Activated naive CD4-positive, alpha-beta T cell treated with anti-CD3 and anti-CD28 coated beads, Interleukin-2, amount 50 U/mL, for 16 hours (primary cell): ENCODE results near the gene GPR151.
"Not testable (repeated sequence)": the region's sequence is repeated elsewhere in the genome, so short reads cannot be mapped to it uniquely, and the experiment has no call there.

Source experiments
- DNase-seq: peaks from one replicate; pipeline ENCODE4 v3.0.0-alpha.2; 2020

The GPR151 gene

GRCh38 chr5:146516151-146516475 lies at the start of gene GPR151:
Gene GPR151 (minus strand): TSS chr5:146516190. CDS start chr5:146516113, 77 bp downstream.
- DNase-seq, result no peak

GRCh38 chr5:146564007-146564762 lies 48.2 kb upstream of the GPR151 start:
- DNase-seq, result no peak

GRCh38 chr5:146562461-146562860 lies 46.5 kb upstream of the GPR151 start:
- DNase-seq, result no peak

GRCh38 chr5:146561711-146562110 lies 45.7 kb upstream of the GPR151 start:
- DNase-seq, result no peak

GRCh38 chr5:146560205-146560812 lies 44.3 kb upstream of the GPR151 start:
- no peak for DNase-seq

- DNase-seq, result not testable (repeated sequence)
These were observed 40.9 kb upstream of the GPR151 start for GRCh38 chr5:146556884-146557283.

GRCh38 chr5:146553446-146553845 lies 37.5 kb upstream of the GPR151 start:
- no peak for DNase-seq

- DNase-seq, result no peak
These were observed 33.6 kb upstream of the GPR151 start for GRCh38 chr5:146549615-146550014.

GRCh38 chr5:146548781-146549449 lies 32.9 kb upstream of the GPR151 start:
- DNase-seq, result no peak

GRCh38 chr5:146544232-146544631 lies 28.2 kb upstream of the GPR151 start:
- no peak for DNase-seq

- peak; percentile 69 for DNase-seq
These were observed 26.2 kb upstream of the GPR151 start for GRCh38 chr5:146541958-146542849.

- no peak for DNase-seq
These were observed 24.4 kb upstream of the GPR151 start for GRCh38 chr5:146540414-146540813.

- no peak for DNase-seq
These were observed 24.0 kb upstream of the GPR151 start for GRCh38 chr5:146539973-146540372.

- no peak for DNase-seq
These were observed 22.4 kb upstream of the GPR151 start for GRCh38 chr5:146538432-146538831.

- no peak for DNase-seq
These were observed 17.9 kb upstream of the GPR151 start for GRCh38 chr5:146533882-146534281.

GRCh38 chr5:146533260-146533857 lies 17.4 kb upstream of the GPR151 start:
- peak; percentile 76 for DNase-seq

- DNase-seq, result no peak
These were observed 14.0 kb upstream of the GPR151 start for GRCh38 chr5:146529984-146530383.

- DNase-seq, result no peak
These were observed 12.2 kb upstream of the GPR151 start for GRCh38 chr5:146528236-146528635.

GRCh38 chr5:146527785-146528184 lies 11.8 kb upstream of the GPR151 start:
- DNase-seq, result no peak

GRCh38 chr5:146523698-146524097 lies 7.7 kb upstream of the GPR151 start:
- no peak for DNase-seq

GRCh38 chr5:146521403-146522106 lies 5.6 kb upstream of the GPR151 start:
- no peak for DNase-seq

GRCh38 chr5:146520731-146521130 lies 4.7 kb upstream of the GPR151 start:
- DNase-seq, result no peak
